ENCODE results near the gene GOLGA8A.
"Not testable (repeated sequence)": the region's sequence is repeated elsewhere in the genome, so short reads cannot be mapped to it uniquely, and the experiment has no call there.

Gene GOLGA8A

DNA sequence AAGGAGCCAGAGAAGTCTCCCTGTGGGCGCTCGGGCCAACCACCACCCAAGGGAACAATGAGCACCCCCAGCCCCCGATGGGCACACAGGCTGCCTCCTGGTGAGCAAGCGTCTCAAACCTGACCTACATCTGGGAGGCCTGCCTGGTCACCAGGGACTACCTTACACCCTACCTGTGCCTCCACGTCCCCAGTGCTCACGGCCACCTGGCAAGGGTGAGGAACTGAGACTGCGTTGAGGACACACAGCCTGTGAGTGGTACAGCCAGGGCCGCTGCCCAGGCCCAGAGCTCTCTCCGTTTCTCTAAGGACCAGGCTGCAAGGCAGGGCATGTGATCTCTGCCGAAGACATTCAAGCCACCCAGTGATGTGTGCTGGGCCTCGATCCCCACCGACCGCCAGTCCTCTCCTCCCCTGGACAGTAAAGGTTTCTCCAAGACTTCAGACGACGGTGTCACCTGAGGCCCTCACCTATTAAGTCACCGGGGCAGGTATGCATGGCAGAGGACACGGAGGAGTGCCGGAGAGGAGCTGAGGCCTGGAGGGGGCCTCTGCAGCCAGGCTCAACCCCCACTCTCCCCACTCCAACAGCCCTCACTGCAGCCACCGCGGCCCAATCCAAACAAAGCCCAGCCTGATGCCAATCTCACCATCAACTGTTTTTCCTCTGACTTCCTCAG is 2.8 kb downstream of the GOLGA8A start:
- Mint-ChIP-seq H3K4me3 (peak overlapping the region; percentile 70), H3K9me3 (no peaks in the 10 kb centered on the region), H3K4me1 (peaks cover 6% of the 10 kb centered on the region), H3K27ac (no peak overlapping the region), H3K36me3 (peaks cover 5% of the 10 kb centered on the region), H3K27me3 (peaks cover 27% of the 10 kb centered on the region)
- CTCF ChIA-PET: no interaction called here
- DNase-seq: no peak

DNA sequence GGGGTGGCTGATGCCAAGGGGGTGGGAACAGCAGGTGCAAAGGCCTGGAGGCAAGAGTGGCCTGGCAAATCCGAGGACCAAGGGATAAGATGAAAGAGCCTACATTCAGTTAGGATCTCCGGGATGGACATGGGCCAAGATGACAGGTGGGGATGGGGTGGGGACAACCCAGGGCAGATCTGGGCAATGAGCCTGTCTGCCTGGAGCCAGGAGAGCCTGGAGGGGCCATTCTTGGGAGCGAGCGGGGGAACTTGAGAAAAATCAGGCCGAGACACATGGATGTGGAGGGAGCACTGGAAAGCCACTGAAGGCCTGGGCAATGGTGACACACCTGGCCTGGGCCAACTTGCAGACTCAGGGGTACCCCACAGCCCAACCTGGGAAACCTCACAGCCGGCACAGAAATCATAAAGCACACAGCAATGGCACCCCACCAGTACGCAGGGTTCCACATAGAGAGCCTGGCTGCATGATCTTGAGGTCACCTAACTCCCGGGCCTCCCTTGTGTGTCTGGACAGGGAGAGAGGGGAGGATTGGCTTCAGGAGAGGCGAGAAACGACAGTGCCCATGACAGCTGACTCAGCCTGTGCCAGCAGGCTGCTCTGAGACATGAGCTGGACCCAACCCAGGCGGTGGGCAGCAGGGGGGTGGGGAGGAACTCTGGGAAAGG is 3.5 kb downstream of the GOLGA8A start:
- H3K4me3 Mint-ChIP-seq, H3K36me3 Mint-ChIP-seq, H3K27ac Mint-ChIP-seq, DNase-seq, H3K9me3 Mint-ChIP-seq, H3K4me1 Mint-ChIP-seq, CTCF ChIA-PET: not testable (repeated sequence)
- peaks cover 27% of the 10 kb centered on the region for H3K27me3 Mint-ChIP-seq

DNA sequence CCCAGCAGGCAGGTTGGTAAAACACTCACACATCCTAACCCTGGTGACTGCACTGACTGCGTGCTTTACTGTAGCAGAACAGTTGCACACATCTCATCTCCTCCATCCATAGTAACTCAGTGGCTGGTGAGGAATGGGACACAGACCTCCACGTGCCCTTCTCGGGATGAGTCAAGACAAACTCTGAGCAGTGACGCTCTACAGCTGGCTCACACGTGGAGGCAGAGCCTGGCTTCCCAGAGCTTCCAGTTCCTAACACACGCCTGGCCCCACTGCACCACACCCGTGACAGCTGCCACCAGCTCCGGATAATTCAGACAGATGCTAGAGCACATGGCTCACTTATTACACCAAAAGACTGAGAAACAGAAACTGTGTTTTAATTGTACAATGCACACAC is 7.0 kb downstream of the GOLGA8A start:
- H3K4me1 Mint-ChIP-seq, DNase-seq, H3K36me3 Mint-ChIP-seq, H3K4me3 Mint-ChIP-seq, CTCF ChIA-PET, H3K9me3 Mint-ChIP-seq, H3K27ac Mint-ChIP-seq: not testable (repeated sequence)
- H3K27me3 Mint-ChIP-seq: peaks cover 12% of the 10 kb centered on the region

DNA sequence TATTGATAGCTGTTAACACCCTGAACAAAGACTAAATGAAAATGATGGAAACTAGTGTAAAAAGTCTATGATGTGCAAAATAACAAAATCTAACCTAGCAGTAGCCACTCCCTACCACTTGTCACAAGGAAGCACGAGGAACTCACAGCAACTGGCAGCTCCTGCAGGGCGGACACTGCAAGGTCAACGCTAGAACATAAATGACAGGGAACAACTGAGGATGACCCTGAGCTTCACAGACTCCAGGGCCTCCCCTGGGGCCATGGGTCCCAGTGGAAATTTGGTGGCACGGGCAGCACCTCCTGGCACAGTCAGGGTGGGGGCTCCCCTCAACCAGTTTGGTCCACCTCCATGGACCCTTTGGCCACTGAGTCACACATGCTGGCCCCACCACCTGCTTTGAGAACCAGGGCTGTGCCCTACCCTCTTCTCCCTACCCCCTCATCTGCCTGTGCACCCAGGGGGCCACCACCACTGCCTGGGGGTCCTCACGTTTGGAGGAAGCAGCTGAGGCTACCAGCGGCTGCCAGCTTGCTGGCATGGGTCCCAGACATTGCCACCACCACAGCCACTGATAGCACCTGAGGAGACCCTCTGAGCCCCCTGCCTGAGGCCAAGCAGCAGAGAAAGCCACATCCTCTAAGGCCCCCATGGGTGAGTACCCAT is 14.1 kb downstream of the GOLGA8A start:
- H3K9me3 Mint-ChIP-seq, H3K27me3 Mint-ChIP-seq, H3K36me3 Mint-ChIP-seq, H3K4me3 Mint-ChIP-seq, H3K27ac Mint-ChIP-seq, CTCF ChIA-PET, DNase-seq, H3K4me1 Mint-ChIP-seq: not testable (repeated sequence)

DNA sequence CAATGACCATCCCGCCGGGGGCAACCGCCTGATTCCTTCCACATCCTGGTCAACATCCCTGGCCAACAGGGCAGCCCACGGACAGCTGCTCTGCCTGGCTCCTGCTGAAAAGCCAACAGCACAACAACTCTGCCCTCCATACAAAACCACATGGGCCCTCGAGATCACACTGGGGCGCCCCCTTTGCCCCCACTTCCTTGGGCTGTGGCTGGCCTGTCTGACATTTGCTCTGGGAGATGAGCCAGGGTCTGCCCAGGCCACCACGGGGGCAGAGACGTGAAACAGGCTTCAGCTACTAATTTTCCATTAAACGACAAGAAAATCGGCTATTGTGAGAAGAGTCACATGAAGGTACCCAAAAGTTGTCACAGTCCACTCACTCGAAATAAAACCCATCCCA is 16.7 kb downstream of the GOLGA8A start:
- not testable (repeated sequence) for H3K4me3 Mint-ChIP-seq, H3K27ac Mint-ChIP-seq

DNA sequence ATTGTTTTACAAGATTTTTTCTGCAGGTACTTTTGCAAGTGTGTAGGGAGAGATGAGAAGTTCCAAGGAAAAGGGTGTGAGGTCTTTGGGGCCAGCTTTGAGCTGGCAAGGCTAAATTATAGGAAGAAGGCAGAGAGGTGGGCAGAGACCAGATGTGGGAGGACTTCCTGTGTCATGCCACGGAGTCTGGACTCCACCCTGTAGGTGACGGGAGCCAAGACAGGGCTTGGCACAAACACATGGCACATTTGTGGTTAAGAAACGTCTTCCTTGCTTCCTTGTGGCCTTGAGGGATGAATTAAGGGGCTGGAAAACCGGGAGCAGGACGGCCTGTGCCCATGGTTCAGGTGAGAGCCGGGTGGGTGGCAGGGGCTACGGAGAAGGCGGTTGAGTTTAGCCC is 19.2 kb downstream of the GOLGA8A start:
- H3K27ac Mint-ChIP-seq, CTCF ChIA-PET: not testable (repeated sequence)

More for the DNA sequence above, 16.7 kb downstream of the GOLGA8A start:
- H3K9me3 Mint-ChIP-seq, DNase-seq, H3K27me3 Mint-ChIP-seq, H3K36me3 Mint-ChIP-seq, H3K4me1 Mint-ChIP-seq, CTCF ChIA-PET: not testable (repeated sequence)

DNA sequence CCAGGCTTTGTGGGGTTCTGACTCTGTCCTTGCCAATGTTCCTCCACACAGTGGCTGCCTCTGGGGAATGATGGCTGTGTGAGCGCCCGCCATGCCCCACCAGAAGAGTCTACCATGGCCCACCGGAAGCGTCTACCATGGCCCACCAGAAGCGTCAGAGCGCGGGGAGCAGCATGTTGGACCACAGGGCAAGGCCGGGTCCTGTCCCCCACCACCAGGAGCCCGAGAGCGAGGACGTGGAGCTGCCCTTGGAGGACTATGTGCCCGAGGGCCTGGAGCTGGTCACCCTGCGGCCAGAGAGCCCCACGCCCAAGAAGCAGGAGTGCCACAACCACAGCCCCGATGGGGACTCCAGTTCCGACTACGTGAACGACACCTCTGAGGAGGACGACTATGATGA is 28.1 kb downstream of the GOLGA8A start:
- H3K4me3 Mint-ChIP-seq, H3K27me3 Mint-ChIP-seq, CTCF ChIA-PET, DNase-seq, H3K27ac Mint-ChIP-seq, H3K36me3 Mint-ChIP-seq, H3K9me3 Mint-ChIP-seq, H3K4me1 Mint-ChIP-seq: not testable (repeated sequence)

More for the DNA sequence above, 19.2 kb downstream of the GOLGA8A start:
- not testable (repeated sequence) for H3K4me1 Mint-ChIP-seq, H3K9me3 Mint-ChIP-seq, H3K36me3 Mint-ChIP-seq, H3K27me3 Mint-ChIP-seq, DNase-seq, H3K4me3 Mint-ChIP-seq

DNA sequence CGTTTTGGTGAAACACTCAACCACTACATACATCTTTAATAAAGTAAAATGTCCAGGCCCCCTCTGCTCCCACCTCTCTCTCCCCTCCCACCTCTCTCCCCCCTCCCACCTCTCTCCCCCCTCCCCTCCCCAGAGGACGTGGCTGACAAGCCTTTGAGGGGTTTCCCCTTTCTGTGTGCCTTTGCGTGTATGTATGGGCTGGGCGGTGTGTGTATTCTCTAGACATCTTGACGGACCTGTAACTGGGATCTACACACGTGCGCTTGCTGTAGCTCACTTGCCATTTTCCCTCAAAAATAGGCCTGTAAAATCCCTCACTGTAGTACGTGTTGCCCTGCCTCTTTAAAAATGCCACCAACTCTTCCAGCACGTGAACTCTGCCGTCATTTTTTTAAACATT is 28.6 kb downstream of the GOLGA8A start:
- DNase-seq, CTCF ChIA-PET, H3K9me3 Mint-ChIP-seq, H3K27me3 Mint-ChIP-seq, H3K36me3 Mint-ChIP-seq, H3K4me3 Mint-ChIP-seq, H3K27ac Mint-ChIP-seq, H3K4me1 Mint-ChIP-seq: not testable (repeated sequence)

DNA sequence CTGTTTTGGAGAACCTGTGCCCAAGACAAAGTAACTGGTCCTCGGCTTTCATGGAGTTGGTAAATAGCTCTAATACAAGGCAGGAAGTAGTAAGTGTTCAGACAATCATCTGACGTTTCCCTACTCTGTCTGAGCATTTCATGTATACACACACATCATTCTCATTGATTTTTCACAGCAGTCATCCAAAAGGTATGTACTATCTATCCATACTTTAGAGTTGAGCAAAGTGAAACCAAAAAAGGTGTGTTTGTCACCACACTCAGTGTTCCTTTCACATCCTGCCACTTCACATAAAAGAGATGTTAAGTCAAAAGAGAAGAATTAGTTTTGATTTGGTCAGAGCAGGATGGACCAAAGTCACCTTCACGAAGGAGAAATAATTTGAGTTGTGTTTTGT is 33.7 kb downstream of the GOLGA8A start:
- H3K27ac Mint-ChIP-seq, H3K4me3 Mint-ChIP-seq, DNase-seq, H3K9me3 Mint-ChIP-seq, H3K4me1 Mint-ChIP-seq, CTCF ChIA-PET, H3K36me3 Mint-ChIP-seq, H3K27me3 Mint-ChIP-seq: not testable (repeated sequence)

DNA sequence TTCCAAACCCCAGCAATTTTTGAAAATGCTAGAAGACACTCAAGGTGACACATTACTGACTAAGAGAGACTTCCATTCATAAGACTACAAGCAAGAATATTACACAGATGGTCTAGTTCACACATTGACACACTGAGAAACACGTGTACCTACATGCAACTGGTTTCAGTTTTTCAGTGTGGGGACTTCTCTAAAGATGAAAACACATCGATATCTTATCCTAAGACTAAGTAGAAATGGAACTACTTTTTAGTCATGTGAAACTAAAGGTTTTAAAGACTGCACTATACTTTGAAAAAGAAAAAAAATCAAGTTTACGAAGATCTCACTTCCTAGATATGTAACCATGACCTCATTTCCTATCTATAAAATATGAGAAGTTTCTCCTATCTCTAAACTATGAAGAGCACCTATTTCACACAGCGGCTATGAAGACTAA is 34.4 kb downstream of the GOLGA8A start:
- H3K9me3 Mint-ChIP-seq, CTCF ChIA-PET, H3K4me1 Mint-ChIP-seq, H3K27me3 Mint-ChIP-seq, H3K27ac Mint-ChIP-seq, H3K36me3 Mint-ChIP-seq, DNase-seq, H3K4me3 Mint-ChIP-seq: not testable (repeated sequence)

DNA sequence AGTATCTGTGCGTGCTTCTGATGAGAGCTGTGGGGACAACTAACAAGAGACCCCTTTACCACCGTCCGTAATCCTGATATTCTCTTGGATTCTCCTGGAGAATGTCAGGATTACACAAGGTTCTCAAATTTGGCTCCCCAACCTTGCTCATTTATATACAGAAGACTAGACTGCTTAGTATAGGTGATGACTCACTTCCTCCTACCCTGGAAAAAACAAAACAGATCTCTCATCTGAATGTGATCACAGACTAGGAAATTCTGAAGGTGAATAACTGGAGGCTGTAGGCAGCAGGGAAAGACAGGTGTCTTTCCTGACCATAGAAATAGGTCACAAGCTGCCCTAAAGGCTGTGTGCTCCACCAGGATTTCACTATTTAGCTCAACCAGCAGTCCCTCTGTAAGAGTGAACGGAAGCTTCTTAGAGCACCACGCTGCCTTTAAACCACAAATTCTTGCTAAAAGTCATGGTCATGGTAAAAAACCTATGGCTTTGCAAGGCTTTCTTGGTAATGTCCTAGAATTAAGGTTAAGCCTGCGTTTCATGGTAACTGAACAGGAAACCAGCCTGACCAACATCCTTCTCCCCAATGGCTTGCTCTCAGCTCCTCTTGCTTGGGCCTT is 39.9 kb downstream of the GOLGA8A start:
- CTCF ChIA-PET, H3K4me3 Mint-ChIP-seq, H3K9me3 Mint-ChIP-seq, H3K4me1 Mint-ChIP-seq, H3K27ac Mint-ChIP-seq, H3K36me3 Mint-ChIP-seq, H3K27me3 Mint-ChIP-seq: not testable (repeated sequence)
- peak; percentile 20 for DNase-seq

DNA sequence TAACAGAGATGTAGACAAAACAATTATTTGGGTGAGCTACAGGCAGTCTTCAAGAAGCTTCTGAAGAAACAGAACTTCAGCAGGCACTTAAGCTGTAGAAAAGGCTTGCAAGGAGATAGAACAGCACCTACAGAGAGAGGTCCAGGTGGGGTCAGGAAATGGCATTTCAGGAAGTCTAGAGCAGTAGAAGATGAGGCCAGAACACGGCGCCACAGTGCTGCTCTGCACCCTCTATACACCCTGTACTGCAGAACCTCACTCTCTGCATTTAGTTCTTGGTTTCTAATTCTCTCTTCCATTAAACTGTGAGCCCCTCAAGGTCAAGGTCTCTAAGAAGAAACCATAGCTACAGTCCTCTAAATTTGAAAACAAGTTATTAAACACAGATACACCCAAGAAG is 44.6 kb downstream of the GOLGA8A start:
- H3K36me3 Mint-ChIP-seq, H3K4me1 Mint-ChIP-seq, H3K9me3 Mint-ChIP-seq, H3K4me3 Mint-ChIP-seq, H3K27me3 Mint-ChIP-seq, CTCF ChIA-PET, H3K27ac Mint-ChIP-seq, DNase-seq: not testable (repeated sequence)

DNA sequence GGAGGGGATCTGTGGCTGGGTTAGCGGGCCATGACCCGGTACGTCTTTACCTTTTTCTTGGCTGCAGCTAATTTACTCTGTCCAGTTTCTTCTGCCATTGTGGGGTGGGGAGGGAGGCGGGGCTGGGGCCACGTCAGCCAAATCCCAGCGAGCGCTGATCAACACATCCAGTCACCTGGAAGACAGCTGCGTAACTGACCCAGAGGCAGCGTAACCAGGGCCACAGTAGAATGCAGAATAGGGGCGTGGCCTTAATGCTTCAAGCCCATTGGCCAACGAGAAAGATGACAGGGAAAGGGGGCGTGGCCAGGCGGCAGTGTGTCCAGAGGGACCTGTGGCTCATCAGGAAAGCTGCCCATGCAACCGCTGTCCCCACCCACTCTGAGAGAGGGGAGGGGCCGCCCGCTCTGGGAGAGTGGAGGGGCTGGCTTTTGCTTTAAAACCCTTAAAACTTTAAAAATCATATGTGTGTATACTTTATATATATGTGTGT is 48.0 kb downstream of the GOLGA8A start:
- H3K4me1 Mint-ChIP-seq, H3K9me3 Mint-ChIP-seq, H3K27ac Mint-ChIP-seq, H3K36me3 Mint-ChIP-seq, H3K4me3 Mint-ChIP-seq, DNase-seq, H3K27me3 Mint-ChIP-seq, CTCF ChIA-PET: not testable (repeated sequence)
